HepG2 (cell line): Measurements from ENCODE around the gene MEP1B. TPM values are rescaled to one million over a fixed set of nuclear protein-coding genes. Genes with fewer than 3 reads are reported as not detected.

Source experiments
- CREB3 ChIP-seq: sonication (generic); formaldehyde crosslinking; IDR thresholded peaks from 2 replicates; pipeline ENCODE4 v1.5.0; 2020; ENCODE audit warnings: missing genetic modification reagents
- SAP130 ChIP-seq: IDR thresholded peaks from 2 replicates; pipeline ENCODE4 v1.6.1; 2016; ENCODE audit warnings: low read depth
- SCMH1 ChIP-seq: sonication (generic); formaldehyde crosslinking; IDR thresholded peaks from 2 replicates; pipeline ENCODE4 v1.9.0; 2021; ENCODE audit warnings: missing genetic modification reagents, mild to moderate bottlenecking, borderline replicate concordance
- SMARCC2 ChIP-seq: fragments of 450-650 bp; IDR thresholded peaks from 2 replicates; pipeline ENCODE4 v1.6.1; 2017; ENCODE audit warnings: antibody characterized with exemption, mild to moderate bottlenecking
- ZBTB7B ChIP-seq: sonication (generic); formaldehyde crosslinking; IDR thresholded peaks from 2 replicates; pipeline ENCODE4 v1.4.0; 2020; ENCODE audit warnings: missing genetic modification reagents
- ZNF260 ChIP-seq: sonication (generic); formaldehyde crosslinking; IDR thresholded peaks from 2 replicates; pipeline ENCODE4 v1.4.0; 2020; ENCODE audit warnings: missing genetic modification reagents, low read depth, mild to moderate bottlenecking, borderline replicate concordance
- ZNF362 ChIP-seq: sonication (generic); formaldehyde crosslinking; IDR thresholded peaks from 2 replicates; pipeline ENCODE4 v1.4.0; 2020; ENCODE audit warnings: missing genetic modification reagents, mild to moderate bottlenecking, borderline replicate concordance
- ZNF773 ChIP-seq: sonication (generic); formaldehyde crosslinking; IDR thresholded peaks from 2 replicates; pipeline ENCODE4 v1.4.0; 2020; ENCODE audit warnings: missing genetic modification reagents, borderline replicate concordance
- ZNF800 ChIP-seq: sonication (generic); formaldehyde crosslinking; IDR thresholded peaks from 2 replicates; pipeline ENCODE4 v1.4.0; 2020; ENCODE audit warnings: missing genetic modification reagents
- polyA plus RNA-seq, 8 experiments: library from polyadenylated mRNA; depleted of rRNA in 3 of 8; stranded (reverse) in 7 of 8; unstranded in 1 of 8; fragments of >200 nt; fragmentation: Illumina TruSeq in 4 of 8; extraction: Trizol in 4 of 8; gene quantifications; 2 replicates each; pipeline versions ENCODE4 v1.2.1 to v1.2.3, GENCODE V29; 2011 to 2016; ENCODE audit warnings: low read depth in 4 of 8, missing spikeins in 1 of 8, mixed read lengths in 1 of 8; ENCODE audit not compliant: insufficient read depth in 1 of 8
- total RNA-seq, 5 experiments: library from RNA; depleted of rRNA; stranded (reverse); fragments of >200 nt; fragmentation: Illumina TruSeq; extraction: Trizol; gene quantifications; 2 replicates each; pipeline ENCODE4 v1.2.3, GENCODE V29; 2016; ENCODE audit warnings: low read depth in 1 of 5
- TF ChIP-seq, protein P1 (sequence below): sonication (generic); formaldehyde crosslinking; conservative IDR thresholded peaks from 2 replicates; pipeline ENCODE4 v1.8.0; 2022; ENCODE audit warnings: low read depth, missing genetic modification reagents
- TF ChIP-seq, protein P2 (sequence below): sonication (generic); formaldehyde crosslinking; IDR thresholded peaks from 2 replicates; pipeline ENCODE4 v1.5.0; 2020; ENCODE audit warnings: missing genetic modification reagents, mild to moderate bottlenecking, borderline replicate concordance
- TF ChIP-seq, protein P3 (sequence below): IDR thresholded peaks from 2 replicates; pipeline ENCODE4 v1.6.1; 2016; ENCODE audit warnings: low read depth, missing genetic modification reagents, missing compliant biosample characterization
- TF ChIP-seq, protein P4 (sequence below): sonication (generic); formaldehyde crosslinking; IDR thresholded peaks from 2 replicates; pipeline ENCODE4 v1.5.0; 2020; ENCODE audit warnings: mild to moderate bottlenecking, missing genetic modification reagents, borderline replicate concordance
- TF ChIP-seq, protein P5 (sequence below): sonication (generic); formaldehyde crosslinking; IDR thresholded peaks from 2 replicates; pipeline ENCODE4 v1.4.0; 2020; ENCODE audit warnings: mild to moderate bottlenecking, missing genetic modification reagents

Gene MEP1B
- total and polyA plus RNA-seq, 2 of the 13 experiments (the other 11 are each of a cell fraction or from before 2014, with no cell fraction given) = not detected

DNA sequence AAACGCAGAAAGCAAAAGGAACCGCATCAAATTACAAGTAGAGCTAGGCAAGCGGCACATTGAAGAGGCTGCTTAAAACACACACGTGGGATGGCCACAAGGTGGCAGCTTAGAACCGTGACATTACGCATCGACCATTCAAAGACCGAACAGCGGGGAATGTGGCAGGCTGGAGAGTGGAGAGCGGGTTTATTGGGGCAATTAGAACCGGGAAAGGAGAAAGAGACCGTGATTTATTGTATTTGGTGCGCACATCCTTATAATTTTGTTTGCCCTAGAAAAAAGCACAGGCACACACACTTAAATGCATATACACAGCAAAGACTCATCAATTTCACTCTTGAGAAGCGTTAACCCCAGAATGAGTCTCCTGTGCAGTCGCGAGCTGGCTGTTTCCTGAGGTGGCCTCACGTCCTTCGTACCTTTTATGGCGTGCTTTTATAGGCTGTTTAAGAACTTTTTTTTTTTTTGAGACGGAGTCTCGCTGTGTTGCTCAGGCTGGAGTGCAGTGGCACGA, 31.7 kb upstream of the MEP1B start (continued):
- TF ChIP-seq, protein P1, sequence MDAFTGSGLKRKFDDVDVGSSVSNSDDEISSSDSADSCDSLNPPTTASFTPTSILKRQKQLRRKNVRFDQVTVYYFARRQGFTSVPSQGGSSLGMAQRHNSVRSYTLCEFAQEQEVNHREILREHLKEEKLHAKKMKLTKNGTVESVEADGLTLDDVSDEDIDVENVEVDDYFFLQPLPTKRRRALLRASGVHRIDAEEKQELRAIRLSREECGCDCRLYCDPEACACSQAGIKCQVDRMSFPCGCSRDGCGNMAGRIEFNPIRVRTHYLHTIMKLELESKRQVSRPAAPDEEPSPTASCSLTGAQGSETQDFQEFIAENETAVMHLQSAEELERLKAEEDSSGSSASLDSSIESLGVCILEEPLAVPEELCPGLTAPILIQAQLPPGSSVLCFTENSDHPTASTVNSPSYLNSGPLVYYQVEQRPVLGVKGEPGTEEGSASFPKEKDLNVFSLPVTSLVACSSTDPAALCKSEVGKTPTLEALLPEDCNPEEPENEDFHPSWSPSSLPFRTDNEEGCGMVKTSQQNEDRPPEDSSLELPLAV = no peak
- TF ChIP-seq SCMH1 (CRISPR knock-in tag) (no peak), CREB3 (CRISPR knock-in tag) (no peak), SMARCC2 (no peak), ZNF773 (CRISPR knock-in tag) (no peak), SAP130 (CRISPR knock-in tag) (0 out of 2 replicates have a peak, but pooled peaks have one; percentile 22), ZNF362 (CRISPR knock-in tag) (no peak), ZNF260 (CRISPR knock-in tag) (no peak), ZNF800 (CRISPR knock-in tag) (no peak), ZBTB7B (CRISPR knock-in tag) (no peak)
- TF ChIP-seq, protein P2, sequence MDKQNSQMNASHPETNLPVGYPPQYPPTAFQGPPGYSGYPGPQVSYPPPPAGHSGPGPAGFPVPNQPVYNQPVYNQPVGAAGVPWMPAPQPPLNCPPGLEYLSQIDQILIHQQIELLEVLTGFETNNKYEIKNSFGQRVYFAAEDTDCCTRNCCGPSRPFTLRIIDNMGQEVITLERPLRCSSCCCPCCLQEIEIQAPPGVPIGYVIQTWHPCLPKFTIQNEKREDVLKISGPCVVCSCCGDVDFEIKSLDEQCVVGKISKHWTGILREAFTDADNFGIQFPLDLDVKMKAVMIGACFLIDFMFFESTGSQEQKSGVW (CRISPR knock-in tag) = no peak
- TF ChIP-seq, protein P3, sequence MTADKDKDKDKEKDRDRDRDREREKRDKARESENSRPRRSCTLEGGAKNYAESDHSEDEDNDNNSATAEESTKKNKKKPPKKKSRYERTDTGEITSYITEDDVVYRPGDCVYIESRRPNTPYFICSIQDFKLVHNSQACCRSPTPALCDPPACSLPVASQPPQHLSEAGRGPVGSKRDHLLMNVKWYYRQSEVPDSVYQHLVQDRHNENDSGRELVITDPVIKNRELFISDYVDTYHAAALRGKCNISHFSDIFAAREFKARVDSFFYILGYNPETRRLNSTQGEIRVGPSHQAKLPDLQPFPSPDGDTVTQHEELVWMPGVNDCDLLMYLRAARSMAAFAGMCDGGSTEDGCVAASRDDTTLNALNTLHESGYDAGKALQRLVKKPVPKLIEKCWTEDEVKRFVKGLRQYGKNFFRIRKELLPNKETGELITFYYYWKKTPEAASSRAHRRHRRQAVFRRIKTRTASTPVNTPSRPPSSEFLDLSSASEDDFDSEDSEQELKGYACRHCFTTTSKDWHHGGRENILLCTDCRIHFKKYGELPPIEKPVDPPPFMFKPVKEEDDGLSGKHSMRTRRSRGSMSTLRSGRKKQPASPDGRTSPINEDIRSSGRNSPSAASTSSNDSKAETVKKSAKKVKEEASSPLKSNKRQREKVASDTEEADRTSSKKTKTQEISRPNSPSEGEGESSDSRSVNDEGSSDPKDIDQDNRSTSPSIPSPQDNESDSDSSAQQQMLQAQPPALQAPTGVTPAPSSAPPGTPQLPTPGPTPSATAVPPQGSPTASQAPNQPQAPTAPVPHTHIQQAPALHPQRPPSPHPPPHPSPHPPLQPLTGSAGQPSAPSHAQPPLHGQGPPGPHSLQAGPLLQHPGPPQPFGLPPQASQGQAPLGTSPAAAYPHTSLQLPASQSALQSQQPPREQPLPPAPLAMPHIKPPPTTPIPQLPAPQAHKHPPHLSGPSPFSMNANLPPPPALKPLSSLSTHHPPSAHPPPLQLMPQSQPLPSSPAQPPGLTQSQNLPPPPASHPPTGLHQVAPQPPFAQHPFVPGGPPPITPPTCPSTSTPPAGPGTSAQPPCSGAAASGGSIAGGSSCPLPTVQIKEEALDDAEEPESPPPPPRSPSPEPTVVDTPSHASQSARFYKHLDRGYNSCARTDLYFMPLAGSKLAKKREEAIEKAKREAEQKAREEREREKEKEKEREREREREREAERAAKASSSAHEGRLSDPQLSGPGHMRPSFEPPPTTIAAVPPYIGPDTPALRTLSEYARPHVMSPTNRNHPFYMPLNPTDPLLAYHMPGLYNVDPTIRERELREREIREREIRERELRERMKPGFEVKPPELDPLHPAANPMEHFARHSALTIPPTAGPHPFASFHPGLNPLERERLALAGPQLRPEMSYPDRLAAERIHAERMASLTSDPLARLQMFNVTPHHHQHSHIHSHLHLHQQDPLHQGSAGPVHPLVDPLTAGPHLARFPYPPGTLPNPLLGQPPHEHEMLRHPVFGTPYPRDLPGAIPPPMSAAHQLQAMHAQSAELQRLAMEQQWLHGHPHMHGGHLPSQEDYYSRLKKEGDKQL = no peak
- TF ChIP-seq, protein P4, sequence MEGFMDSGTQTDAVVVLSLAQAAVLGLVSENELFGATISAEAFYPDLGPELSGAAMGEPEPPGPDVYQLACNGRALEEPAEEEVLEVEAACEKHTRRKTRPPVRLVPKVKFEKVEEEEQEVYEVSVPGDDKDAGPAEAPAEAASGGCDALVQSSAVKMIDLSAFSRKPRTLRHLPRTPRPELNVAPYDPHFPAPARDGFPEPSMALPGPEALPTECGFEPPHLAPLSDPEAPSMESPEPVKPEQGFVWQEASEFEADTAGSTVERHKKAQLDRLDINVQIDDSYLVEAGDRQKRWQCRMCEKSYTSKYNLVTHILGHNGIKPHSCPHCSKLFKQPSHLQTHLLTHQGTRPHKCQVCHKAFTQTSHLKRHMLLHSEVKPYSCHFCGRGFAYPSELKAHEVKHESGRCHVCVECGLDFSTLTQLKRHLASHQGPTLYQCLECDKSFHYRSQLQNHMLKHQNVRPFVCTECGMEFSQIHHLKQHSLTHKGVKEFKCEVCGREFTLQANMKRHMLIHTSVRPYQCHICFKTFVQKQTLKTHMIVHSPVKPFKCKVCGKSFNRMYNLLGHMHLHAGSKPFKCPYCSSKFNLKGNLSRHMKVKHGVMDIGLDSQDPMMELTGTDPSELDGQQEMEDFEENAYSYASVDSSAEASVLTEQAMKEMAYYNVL (CRISPR knock-in tag) = no peak
- TF ChIP-seq, protein P5, sequence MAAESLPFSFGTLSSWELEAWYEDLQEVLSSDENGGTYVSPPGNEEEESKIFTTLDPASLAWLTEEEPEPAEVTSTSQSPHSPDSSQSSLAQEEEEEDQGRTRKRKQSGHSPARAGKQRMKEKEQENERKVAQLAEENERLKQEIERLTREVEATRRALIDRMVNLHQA (CRISPR knock-in tag) = no peak
